ENCODE measurements around the gene ARHGEF11.

- TF ChIP-seq POLR2A (IDR thresholded peaks at IDR 0.05) (no peak), POLR2AphosphoS5 (IDR thresholded peaks at IDR 0.05) (no peak), EP300 (IDR thresholded peaks at IDR 0.05) (no peak)
- TF ChIP-seq, protein P1, sequence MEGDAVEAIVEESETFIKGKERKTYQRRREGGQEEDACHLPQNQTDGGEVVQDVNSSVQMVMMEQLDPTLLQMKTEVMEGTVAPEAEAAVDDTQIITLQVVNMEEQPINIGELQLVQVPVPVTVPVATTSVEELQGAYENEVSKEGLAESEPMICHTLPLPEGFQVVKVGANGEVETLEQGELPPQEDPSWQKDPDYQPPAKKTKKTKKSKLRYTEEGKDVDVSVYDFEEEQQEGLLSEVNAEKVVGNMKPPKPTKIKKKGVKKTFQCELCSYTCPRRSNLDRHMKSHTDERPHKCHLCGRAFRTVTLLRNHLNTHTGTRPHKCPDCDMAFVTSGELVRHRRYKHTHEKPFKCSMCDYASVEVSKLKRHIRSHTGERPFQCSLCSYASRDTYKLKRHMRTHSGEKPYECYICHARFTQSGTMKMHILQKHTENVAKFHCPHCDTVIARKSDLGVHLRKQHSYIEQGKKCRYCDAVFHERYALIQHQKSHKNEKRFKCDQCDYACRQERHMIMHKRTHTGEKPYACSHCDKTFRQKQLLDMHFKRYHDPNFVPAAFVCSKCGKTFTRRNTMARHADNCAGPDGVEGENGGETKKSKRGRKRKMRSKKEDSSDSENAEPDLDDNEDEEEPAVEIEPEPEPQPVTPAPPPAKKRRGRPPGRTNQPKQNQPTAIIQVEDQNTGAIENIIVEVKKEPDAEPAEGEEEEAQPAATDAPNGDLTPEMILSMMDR (IDR thresholded peaks at IDR 0.05): no peak
Observed at GRCh38 chr1:156931211-156931952, 114.2 kb downstream of the ARHGEF11 start.

Measured in upper lobe of left lung (tissue), 4 donors.